B cell (primary cell): ENCODE results near the gene MMP15. TPM values are rescaled to one million over a fixed set of nuclear protein-coding genes. Genes with fewer than 3 reads are reported as not detected.
"Not testable (repeated sequence)": the region's sequence is repeated elsewhere in the genome, so short reads cannot be mapped to it uniquely, and the experiment has no call there.

Experiments used
- ATAC-seq: fragments of 200-7000 bp; cut with Tn5 transposase; one replicate; pipeline ENCODE4 v1.10.0; 2021; ENCODE audit warnings: low read depth, mild to moderate bottlenecking, moderate number of reproducible peaks, moderate library complexity
- CTCF ChIA-PET: fragments of 350-600 bp; sonication (Branson Sonifier 250); formaldehyde crosslinking; loops from one replicate; lab custom pipeline; 2021; ENCODE audit warnings: antibody characterized with exemption, inconsistent platforms; lab: Charles Lee
- POLR2A ChIA-PET: fragments of 350-600 bp; sonication (Branson Sonifier 250); formaldehyde crosslinking; loops from one replicate; lab custom pipeline; 2021; ENCODE audit warnings: antibody characterized with exemption; lab: Charles Lee
- DNase-seq: peaks from one replicate; pipeline ENCODE4 v3.0.0; 2013
- H2AFZ ChIP-seq: 2 replicates; pipeline ENCODE4 v1.6.1; 2012; ENCODE audit warnings: mild to moderate bottlenecking, low read depth, low read length; ENCODE audit not compliant: insufficient read depth, poor library complexity, severe bottlenecking
- H3K27ac ChIP-seq, 2 donors: 1 replicate in 1 of 2; 2 replicates in 1 of 2; pipeline ENCODE4 v1.5.1; 2012 to 2013; ENCODE audit warnings: low read length in 2 of 2, mild to moderate bottlenecking in 2 of 2, moderate library complexity in 1 of 2
- H3K27me3 ChIP-seq, 4 experiments: fragments of 200-600 bp in 1 of 4; sonication (generic) in 1 of 4; replicated peaks in 1 of 4; 1 replicate in 2 of 4; 2 replicates in 2 of 4; pipeline versions ENCODE4 v1.6.1 to v1.7.0; 2013 to 2016; ENCODE audit warnings: low read length in 3 of 4, mild to moderate bottlenecking in 2 of 4, mixed read lengths in 1 of 4, moderate library complexity in 1 of 4; ENCODE audit not compliant: insufficient read depth in 4 of 4, control insufficient read depth in 3 of 4; ENCODE audit errors: control extremely low read depth in 1 of 4
- H3K36me3 ChIP-seq, 2 experiments: replicated peaks in 1 of 2; 1 replicate in 1 of 2; 2 replicates in 1 of 2; pipeline versions ENCODE4 v1.6.1 to v1.7.1; 2013; ENCODE audit warnings: low read length in 1 of 2; ENCODE audit not compliant: insufficient read depth in 2 of 2, control insufficient read depth in 1 of 2; ENCODE audit errors: control extremely low read depth in 1 of 2, extremely low read depth in 1 of 2
- H3K4me1 ChIP-seq, 2 donors: fragments of 200-600 bp in 1 of 2; sonication (generic) in 1 of 2; 1 replicate in 1 of 2; 2 replicates in 1 of 2; pipeline versions ENCODE4 v1.5.1 to v1.6.1; 2013 to 2017; ENCODE audit warnings: low read length in 2 of 2; ENCODE audit not compliant: control insufficient read depth in 2 of 2, insufficient read depth in 2 of 2
- H3K4me2 ChIP-seq: replicated peaks from 2 replicates; pipeline ENCODE3; 2012; ENCODE audit warnings: mild to moderate bottlenecking, low read depth, low read length; ENCODE audit not compliant: poor library complexity, severe bottlenecking
- H3K4me3 ChIP-seq, 5 experiments: fragments of 200-600 bp in 1 of 5; sonication (generic) in 1 of 5; 1 replicate in 3 of 5; 2 replicates in 2 of 5; pipeline versions ENCODE4 v1.5.1 to v1.7.0; 2011 to 2016; ENCODE audit warnings: low read length in 4 of 5, mild to moderate bottlenecking in 4 of 5, low read depth in 2 of 5, control low read depth in 1 of 5, moderate library complexity in 1 of 5; ENCODE audit not compliant: insufficient read depth in 1 of 5; ENCODE audit errors: control extremely low read depth in 1 of 5, extremely low read depth in 1 of 5
- H3K79me2 ChIP-seq: fragments of 200-600 bp; sonication (generic); one replicate; pipeline ENCODE4 v1.6.0; 2016; ENCODE audit warnings: low read length; ENCODE audit not compliant: control insufficient read depth, insufficient read depth
- H3K9ac ChIP-seq: fragments of 200-600 bp; sonication (generic); 2 replicates; pipeline ENCODE4 v1.6.1; 2017; ENCODE audit warnings: mild to moderate bottlenecking, low read length, moderate library complexity
- H3K9me3 ChIP-seq, 3 donors: one replicate each; pipeline versions ENCODE4 v1.6.1 to v1.7.1; 2013; ENCODE audit warnings: low read length in 2 of 3; ENCODE audit not compliant: control insufficient read depth in 2 of 3, insufficient read depth in 1 of 3; ENCODE audit errors: control extremely low read depth in 1 of 3
- H4K20me1 ChIP-seq: 2 replicates; pipeline ENCODE4 v1.6.0; 2012; ENCODE audit warnings: mild to moderate bottlenecking, low read length; ENCODE audit not compliant: insufficient read depth, control insufficient read depth, poor library complexity, severe bottlenecking
- H3K27ac Mint-ChIP-seq: one replicate; pipeline ENCODE4 v1.8.0; 2021; ENCODE audit warnings: mixed read lengths
- H3K27me3 Mint-ChIP-seq: one replicate; pipeline ENCODE4 v1.8.0; 2021; ENCODE audit warnings: mixed read lengths
- H3K4me1 Mint-ChIP-seq: one replicate; pipeline ENCODE4 v1.8.0; 2021; ENCODE audit warnings: mixed read lengths
- H3K4me3 Mint-ChIP-seq: one replicate; pipeline ENCODE4 v1.8.0; 2021; ENCODE audit warnings: mixed read lengths
- H3K9me3 Mint-ChIP-seq: one replicate; pipeline ENCODE4 v1.8.0; 2022; ENCODE audit warnings: mixed read lengths; ENCODE audit not compliant: insufficient read depth
- EZH2 ChIP-seq: IDR thresholded peaks from 2 replicates; pipeline ENCODE4 v1.6.1; 2012; ENCODE audit warnings: borderline replicate concordance, low read depth, mild to moderate bottlenecking, moderate library complexity, low read length; ENCODE audit not compliant: insufficient read depth, poor library complexity, severe bottlenecking
- WGBS: methylation state at CpG from one replicate; pipeline ENCODE4 v1.1.5; 2013; ENCODE audit warnings: missing lambda C conversion rate; ENCODE audit not compliant: insufficient coverage; 5-methylcytosine and 5-hydroxymethylcytosine counted together
- intact Hi-C: fragments of 100-400 bp; cut with micrococcal nuclease; formaldehyde crosslinking; loops from one replicate; pipeline ENCODE4 v1.10.0; 2022
- polyA plus RNA-seq: library from polyadenylated mRNA; depleted of rRNA; stranded (reverse); fragments of >200 nt; gene quantifications from 2 replicates; pipeline ENCODE4 v1.2.3, GENCODE V29; 2012
- total RNA-seq, 2 donors: library from RNA; stranded (reverse); fragments of 120-200 nt in 1 of 2; gene quantifications; 1 replicate in 1 of 2; 2 replicates in 1 of 2; pipeline versions ENCODE4 v1.2.3 to v1.2.4, GENCODE V29; 2013 to 2022

The MMP15 gene
- total and polyA plus RNA-seq, 2 donors (not counting 1 experiment from before 2014, with no cell fraction given) = not detected

DNA sequence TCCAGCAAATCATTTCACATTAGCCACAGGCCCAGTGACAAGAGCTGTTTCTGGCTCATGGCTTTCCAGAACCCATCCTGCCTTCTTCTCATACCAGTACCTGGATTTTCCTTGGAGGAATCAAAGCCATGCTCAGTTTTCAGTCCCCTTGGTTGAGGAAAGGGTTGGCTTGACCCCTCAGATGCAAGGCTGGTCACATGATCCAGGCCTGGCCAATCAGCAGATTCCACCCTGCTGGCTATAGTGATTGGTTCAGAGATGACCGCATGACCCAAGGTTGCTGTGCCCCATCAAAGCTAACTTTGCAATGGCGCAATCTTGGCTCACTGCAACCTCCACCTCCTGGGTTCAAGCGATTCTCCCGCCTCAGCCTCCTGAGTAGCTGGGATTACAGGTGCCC, 45.0 kb downstream of the MMP15 start:
- ChIA-PET POLR2A (no interaction called here), CTCF (no interaction called here)
- H3K4me1 ChIP-seq = no peaks in the 10 kb centered on the region
- TF ChIP-seq EZH2 = no peak
- no peaks in the 10 kb centered on the region for H3K27me3 ChIP-seq
- H3K27me3 Mint-ChIP-seq = peaks cover 3% of the 10 kb centered on the region
- H3K9me3 Mint-ChIP-seq = peaks cover 5% of the 10 kb centered on the region
- H4K20me1 ChIP-seq = no peaks in the 10 kb centered on the region
- H3K27ac ChIP-seq = no peak overlapping the region
- WGBS = 100% methylated on average over 2 of the region's 4 CpGs
- no peak overlapping the region for H3K4me3 ChIP-seq
- no peaks in the 10 kb centered on the region for H3K79me2 ChIP-seq
- intact Hi-C loops = no loop called here
- no peak overlapping the region for H3K27ac Mint-ChIP-seq
- H3K4me3 Mint-ChIP-seq = no peak overlapping the region
- peaks cover 0 to 10% (median 0%) of the 10 kb centered on the region in 3 donors for H3K9me3 ChIP-seq
- H3K9ac ChIP-seq = no peak overlapping the region
- no peak overlapping the region for H3K4me2 ChIP-seq
- DNase-seq (no peak), ATAC-seq (no peak)
- no peaks in the 10 kb centered on the region for H3K36me3 ChIP-seq
- H2AFZ ChIP-seq = no peak overlapping the region
- H3K4me1 Mint-ChIP-seq = no peaks in the 10 kb centered on the region

GRCh38 chr16:58072134-58072533, 46.6 kb downstream of the MMP15 start:
- H3K79me2 ChIP-seq, H3K27ac Mint-ChIP-seq, H3K9ac ChIP-seq, H3K9me3 ChIP-seq, H3K9me3 Mint-ChIP-seq, H3K4me3 Mint-ChIP-seq, H3K4me1 Mint-ChIP-seq, H2AFZ ChIP-seq, H3K27me3 ChIP-seq, DNase-seq, H3K36me3 ChIP-seq, H3K4me3 ChIP-seq, H3K4me1 ChIP-seq, H3K4me2 ChIP-seq, H4K20me1 ChIP-seq, POLR2A ChIA-PET, H3K27ac ChIP-seq, ATAC-seq, H3K27me3 Mint-ChIP-seq, intact Hi-C loops: not testable (repeated sequence)
- CTCF ChIA-PET = interaction anchor here (0.5 kb wide), 1 partner anchor 113 kb away, joined by 3 read pairs; no protein-coding TSS in a partner anchor
- WGBS = 83% methylated on average over 1 of the region's 5 CpGs

DNA sequence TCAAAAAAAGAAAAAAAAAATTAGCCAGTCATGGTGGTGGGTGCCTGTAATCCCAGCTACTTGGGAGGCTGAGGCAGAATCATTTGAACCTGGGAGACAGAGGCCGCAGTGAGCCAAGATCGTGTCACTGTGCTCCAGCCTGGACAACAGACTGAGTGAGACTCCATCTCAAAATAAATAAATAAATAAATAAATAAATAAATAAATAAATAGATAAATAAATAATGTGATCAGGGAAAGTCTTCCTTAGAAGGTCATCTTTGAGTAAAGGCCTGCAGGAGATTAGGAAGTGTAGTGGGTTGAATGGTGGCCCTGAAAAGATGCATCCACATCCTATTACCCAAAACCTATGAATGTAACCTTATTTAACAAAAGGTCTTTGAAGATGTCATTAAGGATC, 47.5 kb downstream of the MMP15 start:
- H3K27me3 ChIP-seq, H3K27ac ChIP-seq, DNase-seq, H3K9me3 ChIP-seq, H3K4me1 ChIP-seq, H4K20me1 ChIP-seq, H3K4me3 ChIP-seq, H3K9ac ChIP-seq, H3K27me3 Mint-ChIP-seq, H2AFZ ChIP-seq, H3K9me3 Mint-ChIP-seq, POLR2A ChIA-PET, intact Hi-C loops, H3K79me2 ChIP-seq, H3K36me3 ChIP-seq, H3K4me1 Mint-ChIP-seq, H3K4me2 ChIP-seq, H3K4me3 Mint-ChIP-seq, H3K27ac Mint-ChIP-seq, ATAC-seq: not testable (repeated sequence)
- no CpG with 5 or more reads among the region's 2 CpGs for WGBS
- CTCF ChIA-PET = interaction anchor here (0.6 kb wide), 1 partner anchor 132 kb away, joined by 3 read pairs; no protein-coding TSS in a partner anchor
